HG03354 (cell line): ENCODE results near the gene PKHD1.

Source experiments
- ATAC-seq: cut with Tn5 transposase; IDR thresholded peaks from one replicate; pipeline ENCODE4 v1.9.1; 2021; ENCODE audit warnings: mild to moderate bottlenecking; ENCODE audit not compliant: unreplicated experiment, poor library complexity, severe bottlenecking

The PKHD1 gene

DNA sequence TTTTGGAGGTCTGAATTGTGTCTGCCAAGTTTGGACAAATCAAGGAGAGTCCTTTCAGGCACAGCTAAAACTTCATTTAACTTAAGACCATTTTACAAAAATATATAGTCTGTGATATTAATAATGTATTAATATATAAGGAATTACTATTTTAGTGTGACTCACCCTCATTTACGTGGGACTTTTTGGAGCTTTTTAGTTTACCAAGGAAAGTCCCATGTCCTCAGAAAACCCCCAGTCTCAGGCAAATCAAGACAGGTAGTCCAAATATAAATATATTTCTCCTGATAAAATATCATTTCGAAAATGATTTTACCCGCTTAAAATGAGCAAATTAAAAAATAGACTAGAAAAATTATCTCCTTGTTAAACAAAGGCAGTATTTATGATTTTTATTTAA lies 479.0 kb downstream of the PKHD1 start:
- no peak for ATAC-seq

DNA sequence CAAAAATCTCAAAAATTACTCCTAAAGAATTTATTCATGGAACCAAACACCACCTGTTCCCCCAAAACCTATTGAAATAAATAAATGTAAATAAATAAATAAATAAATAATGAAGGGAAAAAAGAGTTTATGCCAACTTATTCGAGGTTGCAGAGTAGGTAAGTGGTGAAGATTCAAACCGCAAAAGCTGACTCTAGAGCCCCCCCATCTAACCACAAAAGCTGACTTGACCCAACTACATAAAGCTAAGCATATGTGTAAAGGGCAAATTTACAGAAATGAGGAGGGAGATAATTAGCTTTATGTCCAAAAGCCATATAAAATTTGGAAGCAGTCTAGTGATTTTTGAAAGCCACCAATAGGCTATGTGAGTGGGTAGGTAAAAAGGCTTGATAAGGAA lies 486.9 kb downstream of the PKHD1 start:
- ATAC-seq: no peak

DNA sequence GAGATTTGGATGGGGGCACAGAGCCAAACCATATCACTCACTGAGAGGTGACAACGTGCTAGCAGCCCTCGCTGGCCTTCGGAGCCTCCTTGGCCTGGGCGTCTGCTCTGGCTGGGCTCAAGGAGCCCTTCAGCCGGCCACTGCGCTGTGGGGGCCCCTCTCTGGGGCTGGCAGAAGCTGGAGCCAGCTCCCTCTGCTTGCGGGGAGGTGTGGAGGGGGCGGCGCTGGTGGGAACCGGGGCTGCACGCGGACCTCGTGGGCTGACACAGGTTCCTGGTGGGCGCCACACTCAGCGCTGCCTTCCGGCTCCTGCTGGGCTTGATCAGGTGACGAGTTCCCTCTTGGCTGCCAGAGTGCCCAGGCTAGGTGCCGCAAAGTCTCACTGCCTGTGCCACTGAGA lies 489.2 kb downstream of the PKHD1 start:
- ATAC-seq: no peak

DNA sequence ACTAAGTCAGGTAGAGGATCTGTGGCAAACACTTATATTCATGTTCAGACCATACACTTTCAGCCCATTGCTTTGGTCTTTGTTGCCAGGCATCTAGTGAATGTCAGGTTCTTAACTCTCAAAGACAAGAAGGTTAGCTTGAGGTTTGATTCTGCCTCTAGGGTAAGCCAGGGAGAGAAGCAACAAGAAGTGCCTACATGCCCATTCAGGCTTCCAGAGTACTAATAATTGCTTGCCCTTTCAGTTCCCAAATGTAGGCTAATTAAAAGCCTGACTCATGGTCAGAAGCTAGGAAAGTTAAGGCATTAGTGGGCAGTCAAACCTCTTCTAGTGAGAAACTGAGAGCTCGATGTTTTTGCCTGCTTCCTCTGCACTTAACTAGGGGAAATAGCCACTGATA lies 492.4 kb downstream of the PKHD1 start:
- no peak for ATAC-seq

DNA sequence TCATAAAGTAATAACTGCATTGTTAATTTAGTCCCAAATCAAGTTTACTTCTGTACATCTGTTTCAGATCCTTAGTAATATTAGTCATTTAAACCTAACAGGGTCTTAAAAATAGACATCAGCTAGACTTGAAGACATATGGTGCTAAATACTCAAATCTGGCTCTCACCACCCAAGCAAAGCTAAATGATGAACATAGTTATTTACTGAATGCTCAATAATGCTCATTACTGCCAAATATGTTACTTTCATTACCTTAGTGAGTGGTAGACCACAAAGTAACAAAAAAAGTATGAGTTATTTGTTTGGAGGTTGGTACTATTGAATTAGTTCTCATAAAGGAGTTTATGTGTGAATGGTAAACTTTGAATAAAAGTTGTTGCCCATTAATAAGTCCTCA lies 502.1 kb downstream of the PKHD1 start:
- ATAC-seq: no peak

DNA sequence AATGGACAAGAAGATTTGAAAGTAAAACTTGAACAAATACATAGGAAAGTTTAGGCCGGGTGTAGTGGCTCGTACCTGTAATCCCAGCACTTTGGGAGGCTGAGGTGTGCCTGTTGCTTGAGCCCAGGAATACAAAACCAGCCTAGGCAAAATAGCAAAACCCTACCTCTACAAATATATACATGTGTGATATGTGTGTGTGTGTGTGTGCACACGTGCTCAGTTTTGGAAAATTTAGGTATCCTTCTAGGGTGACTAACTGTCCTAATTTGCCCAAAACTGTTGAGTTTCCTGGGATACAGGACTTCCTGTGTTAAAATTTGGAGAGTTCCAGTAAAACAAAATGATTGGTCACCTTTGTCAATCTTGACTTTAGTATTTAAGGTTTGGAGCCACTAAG lies 503.2 kb downstream of the PKHD1 start:
- ATAC-seq: no peak

DNA sequence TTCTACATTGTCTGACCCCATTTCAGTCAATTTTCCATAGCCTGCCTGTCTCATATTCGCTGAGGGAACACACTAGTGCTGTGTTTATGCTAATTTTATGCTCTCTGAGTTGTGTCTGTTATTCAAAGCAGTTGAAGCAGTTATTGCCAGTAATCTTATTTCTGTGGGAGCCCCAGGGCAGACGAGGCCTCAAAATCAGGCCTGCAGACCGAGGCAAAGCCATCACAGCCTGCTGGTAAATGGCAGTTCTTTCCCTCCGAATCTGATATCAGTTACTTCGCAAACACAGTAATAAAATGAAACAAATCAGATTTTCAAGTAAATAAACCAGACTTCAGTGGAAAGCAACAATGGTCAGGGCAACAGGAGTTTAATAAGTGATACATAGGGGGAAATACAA lies 508.4 kb downstream of the PKHD1 start:
- no peak for ATAC-seq

DNA sequence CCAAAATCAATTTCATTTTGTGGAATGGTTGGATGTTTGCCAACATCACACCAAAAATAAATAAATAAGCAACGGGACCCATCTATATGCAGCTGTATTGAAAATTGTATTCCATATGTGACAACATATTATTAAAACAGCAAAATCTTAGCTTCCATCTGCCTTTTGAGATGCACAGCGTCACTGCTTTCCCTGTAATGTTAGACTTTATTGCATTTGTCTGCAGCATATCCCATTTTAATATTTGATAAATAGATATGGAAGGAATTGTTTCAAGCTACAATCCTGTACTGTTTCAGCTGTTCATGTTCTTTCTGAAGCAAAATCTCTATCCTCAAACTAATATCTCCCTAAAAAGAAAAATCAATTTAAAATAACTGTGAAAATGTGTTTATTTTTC lies 509.1 kb downstream of the PKHD1 start:
- no peak for ATAC-seq

DNA sequence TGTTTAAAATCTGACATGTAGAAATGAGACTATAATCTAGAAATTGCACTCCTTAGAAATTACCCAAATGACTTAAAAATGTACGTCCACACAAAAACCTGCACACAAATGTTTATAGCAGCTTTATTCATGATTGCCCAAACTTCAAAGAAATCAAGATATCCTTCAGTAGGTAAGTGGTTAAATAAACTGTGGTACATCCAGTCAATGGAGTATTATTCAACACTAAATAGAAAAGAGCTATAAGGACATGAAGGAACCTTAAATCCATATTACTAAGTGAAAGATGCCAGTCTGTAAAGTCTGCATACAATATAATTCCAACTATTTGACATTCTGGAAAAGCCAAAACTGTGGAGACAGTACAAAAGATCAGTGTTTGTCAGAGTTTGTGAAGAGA lies 513.4 kb downstream of the PKHD1 start:
- ATAC-seq: no peak

DNA sequence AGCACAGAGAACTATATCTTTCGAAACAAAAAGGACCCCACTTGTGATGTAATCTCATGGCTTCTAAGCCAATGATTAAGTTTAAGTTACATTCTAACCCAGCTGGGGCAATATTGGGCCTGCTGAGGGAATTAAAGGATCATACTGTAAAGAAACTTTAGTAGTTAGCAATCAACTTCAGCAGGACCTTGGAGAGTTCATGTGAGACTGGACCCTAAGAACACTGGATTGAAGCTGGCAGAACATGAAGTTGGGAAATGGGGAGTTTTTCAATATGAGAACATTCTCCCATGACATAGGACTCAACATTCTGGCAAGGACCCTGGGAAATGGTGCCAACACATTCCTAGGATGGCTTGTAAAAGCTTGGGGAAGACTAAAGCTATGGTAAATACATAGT lies 516.2 kb downstream of the PKHD1 start:
- no peak for ATAC-seq

DNA sequence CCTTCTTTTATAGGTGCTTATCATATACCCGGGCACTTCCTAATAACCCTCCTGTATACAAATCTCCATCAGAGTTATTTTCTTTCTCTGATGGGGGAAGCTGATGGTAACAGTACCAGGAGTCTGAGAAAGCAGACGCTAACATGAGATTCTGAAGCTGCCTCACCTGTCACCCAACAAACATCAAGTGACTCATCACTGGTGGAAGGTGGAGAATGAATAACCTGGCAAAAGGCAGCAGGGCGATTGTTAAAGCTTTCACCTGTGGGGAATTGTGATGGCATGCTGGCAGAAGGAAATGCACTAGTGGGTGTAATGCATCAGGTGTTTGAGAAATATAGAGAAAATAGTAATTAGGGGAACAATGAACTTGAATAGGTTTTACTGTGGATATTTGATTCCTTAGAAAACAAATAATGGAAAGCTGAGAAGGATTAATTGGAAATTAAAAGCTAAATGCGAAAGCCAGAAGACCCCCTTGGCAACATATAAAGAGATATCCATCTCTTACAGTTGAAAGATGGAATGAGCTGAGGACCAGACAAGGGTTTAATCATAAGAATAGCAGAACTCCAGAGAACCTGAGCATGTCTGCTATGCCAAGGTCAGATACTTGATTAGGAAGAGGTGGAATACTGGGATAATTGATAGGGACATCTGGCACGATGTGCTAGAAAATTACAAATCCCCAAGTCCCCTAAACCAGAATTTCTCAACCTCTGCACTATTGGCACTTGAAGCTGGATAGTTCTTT lies 517.1 kb downstream of the PKHD1 start:
- ATAC-seq: no peak

DNA sequence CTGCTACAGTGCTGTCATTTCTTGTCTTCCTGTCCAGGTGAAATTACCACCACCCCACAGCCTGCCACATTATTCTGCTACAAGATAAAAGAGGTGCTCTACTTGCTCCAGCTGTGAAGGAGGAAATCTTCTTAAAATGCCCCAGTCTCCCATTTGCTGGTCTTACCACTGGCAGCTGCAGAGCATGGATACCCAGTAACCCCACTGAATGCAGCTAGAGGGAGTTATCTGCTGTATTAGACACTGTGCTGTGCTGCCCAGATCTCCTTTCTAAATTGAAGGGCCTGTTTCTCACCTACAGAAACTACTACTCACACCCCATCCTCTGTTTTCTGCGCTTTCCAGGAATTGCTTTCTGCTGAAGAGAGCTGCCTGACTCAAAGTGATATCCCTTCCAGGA lies 517.8 kb downstream of the PKHD1 start:
- no peak for ATAC-seq

DNA sequence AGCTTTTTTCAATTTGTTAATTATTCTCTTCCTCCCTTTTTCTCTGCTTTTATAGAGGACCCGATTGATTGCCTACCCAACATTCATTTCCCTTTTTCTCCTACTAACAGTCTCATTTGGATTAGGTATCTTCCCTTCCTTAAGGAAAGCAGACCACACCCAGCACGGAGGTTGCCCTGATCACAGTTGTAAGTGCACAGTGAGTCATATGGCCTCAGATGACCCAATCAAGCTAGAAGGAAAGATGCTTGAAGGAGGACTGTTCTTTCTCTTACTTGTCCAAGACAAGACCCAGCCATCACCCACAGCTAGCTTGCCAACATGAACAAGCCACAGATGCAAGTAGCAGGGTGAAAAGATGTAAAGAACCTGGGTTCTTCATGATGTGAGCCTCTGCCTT lies 518.6 kb downstream of the PKHD1 start:
- no peak for ATAC-seq

DNA sequence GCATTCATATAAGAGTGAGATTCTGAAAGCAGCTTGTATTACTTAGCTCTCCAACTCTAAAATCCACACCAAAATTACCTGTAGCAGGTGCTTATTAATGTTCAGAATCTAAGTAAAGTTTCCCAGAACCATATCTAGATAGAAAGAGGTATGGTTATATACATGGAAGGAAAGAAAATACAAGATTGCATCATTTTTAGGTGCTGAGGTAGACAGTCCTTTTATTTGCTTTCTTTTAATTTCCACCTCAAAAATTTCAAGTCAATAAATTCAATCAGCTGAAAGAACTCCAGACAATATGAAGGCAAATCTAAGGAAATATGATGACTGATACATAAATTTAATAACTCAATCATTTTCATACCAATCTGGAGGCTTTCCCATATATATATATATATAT lies 521.9 kb downstream of the PKHD1 start:
- no peak for ATAC-seq
